Peyer's patch (tissue), 4 donors: ENCODE data around the gene ST3GAL4.

Source experiments
- POLR2A ChIP-seq, 2 donors: fragments of 450-650 bp; IDR thresholded peaks; one replicate each; pipeline ENCODE4 v1.5.1; 2017; ENCODE audit warnings: antibody characterized with exemption in 2 of 2, mild to moderate bottlenecking in 2 of 2, moderate library complexity in 2 of 2
- TF ChIP-seq, protein P1 (sequence below), 6 experiments: fragments of 450-650 bp in 4 of 6; fragments of 200-600 bp in 2 of 6; sonication (generic) in 1 of 6; IDR thresholded peaks; one replicate each; pipeline ENCODE4 v1.5.1; 2017 to 2019; ENCODE audit warnings: antibody characterized with exemption in 6 of 6, mild to moderate bottlenecking in 3 of 6, moderate library complexity in 1 of 6

DNA sequence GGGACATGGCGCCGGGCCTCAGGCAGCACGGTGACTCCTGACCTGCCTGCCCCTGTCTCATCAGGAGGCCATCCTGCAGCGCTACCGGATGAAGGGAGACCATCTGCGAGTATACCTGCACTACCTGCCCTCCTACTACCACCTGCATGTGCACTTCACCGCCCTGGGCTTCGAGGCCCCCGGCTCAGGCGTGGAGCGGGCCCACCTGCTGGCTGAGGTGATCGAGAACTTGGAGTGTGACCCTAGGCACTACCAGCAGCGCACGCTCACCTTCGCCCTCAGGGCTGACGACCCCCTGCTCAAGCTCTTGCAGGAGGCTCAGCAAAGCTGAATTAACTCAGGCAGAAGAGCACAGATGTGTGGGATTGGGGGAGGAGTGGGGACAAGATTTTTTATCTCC is 10.2 kb upstream of the ST3GAL4 start:
- TF ChIP-seq, protein P1, sequence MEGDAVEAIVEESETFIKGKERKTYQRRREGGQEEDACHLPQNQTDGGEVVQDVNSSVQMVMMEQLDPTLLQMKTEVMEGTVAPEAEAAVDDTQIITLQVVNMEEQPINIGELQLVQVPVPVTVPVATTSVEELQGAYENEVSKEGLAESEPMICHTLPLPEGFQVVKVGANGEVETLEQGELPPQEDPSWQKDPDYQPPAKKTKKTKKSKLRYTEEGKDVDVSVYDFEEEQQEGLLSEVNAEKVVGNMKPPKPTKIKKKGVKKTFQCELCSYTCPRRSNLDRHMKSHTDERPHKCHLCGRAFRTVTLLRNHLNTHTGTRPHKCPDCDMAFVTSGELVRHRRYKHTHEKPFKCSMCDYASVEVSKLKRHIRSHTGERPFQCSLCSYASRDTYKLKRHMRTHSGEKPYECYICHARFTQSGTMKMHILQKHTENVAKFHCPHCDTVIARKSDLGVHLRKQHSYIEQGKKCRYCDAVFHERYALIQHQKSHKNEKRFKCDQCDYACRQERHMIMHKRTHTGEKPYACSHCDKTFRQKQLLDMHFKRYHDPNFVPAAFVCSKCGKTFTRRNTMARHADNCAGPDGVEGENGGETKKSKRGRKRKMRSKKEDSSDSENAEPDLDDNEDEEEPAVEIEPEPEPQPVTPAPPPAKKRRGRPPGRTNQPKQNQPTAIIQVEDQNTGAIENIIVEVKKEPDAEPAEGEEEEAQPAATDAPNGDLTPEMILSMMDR (IDR thresholded peaks at IDR 0.05), result no peak
- no peak for TF ChIP-seq POLR2A (IDR thresholded peaks at IDR 0.05)
